ENCODE measurements around the gene PIK3R3. TPM values are rescaled to one million over a fixed set of nuclear protein-coding genes. Genes with fewer than 3 reads are reported as not detected.

PIK3R3 gene
- total and polyA plus RNA-seq, 8 donors = 3.4 to 33.8 (median 12.4) TPM

- intact Hi-C loops (cut with DNase I; ENCODE audit: low total_unique reads) = no loop called here
- Histone ChIP-seq H3K9me3 (no peaks in the 10 kb centered on the region), H3K36me3 (no peaks in the 10 kb centered on the region), H3K4me1 (peaks cover 0 to 27% (median 6%) of the 10 kb centered on the region in 4 donors), H3K4me3 (no peak overlapping the region), H3K27ac (no peak overlapping the region), H3K27me3 (no peaks in the 10 kb centered on the region)
- no peak for TF ChIP-seq POLR2A (IDR thresholded peaks at IDR 0.05)
- 92 to 99% (median 93%) methylated on average over 5 of the region's 5 CpGs for WGBS, 5 donors
- no peak for DNase-seq
These were observed 45.9 kb downstream of the PIK3R3 start for GRCh38 chr1:46086576-46086975.

- intact Hi-C loops (cut with DNase I; ENCODE audit: low total_unique reads) = no loop called here
These were observed 47.6 kb downstream of the PIK3R3 start for GRCh38 chr1:46084553-46085451.

GRCh38 chr1:46083579-46083978 lies 48.9 kb downstream of the PIK3R3 start:
- no peak for DNase-seq
- H3K9me3 ChIP-seq = no peaks in the 10 kb centered on the region
- no peak overlapping the region for H3K27ac ChIP-seq
- H3K4me1 ChIP-seq = peaks cover 0 to 27% (median 6%) of the 10 kb centered on the region in 4 donors
- H3K27me3 ChIP-seq = no peaks in the 10 kb centered on the region
- intact Hi-C loops (cut with DNase I; ENCODE audit: low total_unique reads) = no loop called here
- TF ChIP-seq EP300 (IDR thresholded peaks at IDR 0.05) (no peak), POLR2AphosphoS5 (IDR thresholded peaks at IDR 0.05) (no peak), CTCF (IDR thresholded peaks at IDR 0.05) (no peak), POLR2A (IDR thresholded peaks at IDR 0.05) (no peak)
- no peaks in the 10 kb centered on the region for H3K36me3 ChIP-seq
- H3K4me3 ChIP-seq = no peak overlapping the region

More at GRCh38 chr1:46084553-46085451, 47.6 kb downstream of the PIK3R3 start:
- no peaks in the 10 kb centered on the region for H3K36me3 ChIP-seq
- H3K4me3 ChIP-seq = no peak overlapping the region
- H3K27ac ChIP-seq = no peak overlapping the region
- DNase-seq = no peak
- no peaks in the 10 kb centered on the region for H3K9me3 ChIP-seq
- H3K27me3 ChIP-seq = no peaks in the 10 kb centered on the region
- TF ChIP-seq EP300 (IDR thresholded peaks at IDR 0.05) (no peak), POLR2AphosphoS5 (IDR thresholded peaks at IDR 0.05) (no peak), POLR2A (IDR thresholded peaks at IDR 0.05) (no peak), CTCF (IDR thresholded peaks at IDR 0.05) (no peak)
- H3K4me1 ChIP-seq = peaks cover 0 to 27% (median 6%) of the 10 kb centered on the region in 4 donors
- WGBS, 5 donors = 69 to 77% (median 73%) methylated on average over 1 of the region's 1 CpG

- TF ChIP-seq POLR2AphosphoS5 (IDR thresholded peaks at IDR 0.05) (no peak), CTCF (IDR thresholded peaks at IDR 0.05) (no peak), POLR2A (IDR thresholded peaks at IDR 0.05) (no peak), EP300 (IDR thresholded peaks at IDR 0.05) (no peak)
- H3K4me3 ChIP-seq = no peak overlapping the region
- no peaks in the 10 kb centered on the region for H3K9me3 ChIP-seq
- no peaks in the 10 kb centered on the region for H3K36me3 ChIP-seq
- intact Hi-C loops (cut with DNase I; ENCODE audit: low total_unique reads) = no loop called here
- WGBS, 5 donors = 71 to 94% (median 88%) methylated on average over 1 of the region's 1 CpG
- H3K4me1 ChIP-seq = peaks cover 0 to 24% (median 5%) of the 10 kb centered on the region in 4 donors
- no peak for DNase-seq
- H3K27me3 ChIP-seq = no peaks in the 10 kb centered on the region
- peak overlapping the region in 1 of 5 donors; percentile 44 for H3K27ac ChIP-seq
These were observed 50.8 kb downstream of the PIK3R3 start for GRCh38 chr1:46081619-46082018.

GRCh38 chr1:46081206-46081605 lies 51.2 kb downstream of the PIK3R3 start:
- Histone ChIP-seq H3K27ac (peak overlapping the region in 1 of 5 donors; percentile 44), H3K4me3 (no peak overlapping the region), H3K4me1 (peaks cover 0 to 20% (median 4%) of the 10 kb centered on the region in 4 donors), H3K36me3 (no peaks in the 10 kb centered on the region), H3K9me3 (no peaks in the 10 kb centered on the region), H3K27me3 (no peaks in the 10 kb centered on the region)
- no peak for TF ChIP-seq POLR2A (IDR thresholded peaks at IDR 0.05)
- TF ChIP-seq CTCF (IDR thresholded peaks at IDR 0.05) = no peak
- intact Hi-C loops (cut with DNase I; ENCODE audit: low total_unique reads) = no loop called here
- WGBS, 5 donors = 60 to 79% (median 78%) methylated on average over 7 of the region's 7 CpGs
- no peak for DNase-seq

Data from stomach (tissue), 9 donors.